ENCODE results near the gene MAGI2.

MAGI2 gene

DNA sequence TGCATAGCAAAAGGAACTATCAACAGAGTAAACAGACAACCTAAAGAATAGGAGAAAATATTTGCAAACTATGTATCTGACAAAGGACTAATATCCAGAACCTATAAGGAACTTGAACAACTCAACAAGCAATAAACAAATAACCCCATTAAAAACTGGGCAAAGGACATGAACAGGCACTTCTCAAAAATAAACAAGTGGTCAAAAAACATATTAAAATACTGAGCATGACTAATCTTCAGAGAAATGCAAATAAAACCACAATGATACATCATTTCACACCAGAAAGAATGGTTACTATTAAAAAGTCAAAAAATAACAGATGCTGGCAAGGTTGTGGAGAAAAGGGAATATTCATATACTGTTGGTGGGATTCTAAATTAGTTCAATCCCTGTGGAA lies 17.1 kb downstream of the MAGI2 start:
- Histone ChIP-seq H3K4me3 (ENCODE audit: low read length) (no peak overlapping the region), H3K36me3 (ENCODE audit: control insufficient read depth, low read depth, low read length) (no peaks in the 10 kb centered on the region), H3K9me3 (ENCODE audit: control insufficient read depth, low read depth, low read length) (no peaks in the 10 kb centered on the region), H3K9ac (ENCODE audit: low read length) (no peak overlapping the region), H3K4me1 (ENCODE audit: control insufficient read depth, low read depth, low read length) (no peaks in the 10 kb centered on the region), H3K27me3 (ENCODE audit: control insufficient read depth, insufficient read depth, low read length) (no peaks in the 10 kb centered on the region), H3K27ac (ENCODE audit: low read length) (no peak overlapping the region)

DNA sequence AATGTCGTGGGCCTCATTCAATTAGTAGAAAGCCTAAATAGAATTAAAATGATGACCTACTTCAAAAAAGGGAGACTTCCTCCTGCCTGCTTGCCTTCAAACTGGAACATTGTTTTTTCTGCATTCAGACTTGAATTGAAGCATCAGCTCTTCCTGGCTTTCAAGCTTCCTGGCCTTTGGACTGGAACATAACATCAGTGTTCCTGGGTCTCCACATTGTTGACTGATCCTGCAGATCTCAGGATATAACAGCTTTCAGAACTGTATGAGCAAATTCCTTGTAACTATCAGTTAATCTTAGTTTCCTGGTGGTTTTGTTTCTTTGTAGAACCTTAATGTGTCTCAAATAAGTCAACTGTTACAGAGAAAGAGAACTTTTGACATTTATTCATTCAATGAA lies 18.6 kb downstream of the MAGI2 start:
- H3K9ac ChIP-seq (ENCODE audit: low read length), result no peak overlapping the region
- no peak overlapping the region for H3K27ac ChIP-seq (ENCODE audit: low read length)

DNA sequence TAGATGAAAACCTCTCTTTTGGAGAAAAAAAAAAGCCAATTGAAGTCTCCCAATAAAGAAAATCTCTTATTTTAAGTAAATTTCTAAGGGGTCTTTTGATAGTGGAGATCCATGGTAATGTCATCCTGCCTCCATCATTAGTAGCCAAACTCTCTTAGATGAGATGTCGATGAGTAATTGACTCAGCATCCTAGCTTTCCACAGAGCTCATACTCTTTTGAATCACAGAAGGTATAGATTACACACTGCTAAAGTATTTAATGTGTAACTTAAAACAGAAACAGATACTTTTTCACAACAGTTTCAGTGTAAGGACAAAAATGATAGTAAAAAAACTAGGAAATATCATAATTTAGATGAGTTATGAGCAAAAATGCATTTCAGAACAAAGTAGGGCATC lies 19.4 kb downstream of the MAGI2 start:
- no peaks in the 10 kb centered on the region for H3K4me1 ChIP-seq (ENCODE audit: control insufficient read depth, low read depth, low read length)
- H3K27ac ChIP-seq (ENCODE audit: low read length), result no peak overlapping the region
- no peaks in the 10 kb centered on the region for H3K27me3 ChIP-seq (ENCODE audit: control insufficient read depth, insufficient read depth, low read length)
- no peak overlapping the region for H3K4me3 ChIP-seq (ENCODE audit: low read length)
- H3K36me3 ChIP-seq (ENCODE audit: control insufficient read depth, low read depth, low read length), result no peaks in the 10 kb centered on the region
- H3K9me3 ChIP-seq (ENCODE audit: control insufficient read depth, low read depth, low read length), result no peaks in the 10 kb centered on the region
- no peak overlapping the region for H3K9ac ChIP-seq (ENCODE audit: low read length)

More for the DNA sequence above, 18.6 kb downstream of the MAGI2 start:
- no peaks in the 10 kb centered on the region for H3K36me3 ChIP-seq (ENCODE audit: control insufficient read depth, low read depth, low read length)
- H3K9me3 ChIP-seq (ENCODE audit: control insufficient read depth, low read depth, low read length), result no peaks in the 10 kb centered on the region
- no peaks in the 10 kb centered on the region for H3K27me3 ChIP-seq (ENCODE audit: control insufficient read depth, insufficient read depth, low read length)
- no peak overlapping the region for H3K4me3 ChIP-seq (ENCODE audit: low read length)
- H3K4me1 ChIP-seq (ENCODE audit: control insufficient read depth, low read depth, low read length), result no peaks in the 10 kb centered on the region

DNA sequence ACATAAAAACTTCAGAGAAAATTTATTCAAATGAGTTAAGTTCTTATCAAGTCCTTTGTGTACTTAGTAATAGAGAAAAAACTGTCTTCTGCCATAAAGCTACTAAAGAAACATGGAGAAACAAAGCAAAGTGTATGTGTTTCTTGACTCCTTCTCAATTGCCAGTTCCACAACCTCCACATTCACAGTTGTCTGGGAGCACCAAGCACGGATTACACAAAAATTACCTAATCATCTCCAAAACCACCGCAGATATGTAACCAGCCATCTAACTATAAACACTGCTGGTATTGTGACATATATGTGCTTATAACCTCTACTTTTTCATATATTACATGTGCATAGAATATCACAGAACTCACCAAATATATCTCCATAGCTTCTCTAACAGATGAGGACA lies 23.1 kb downstream of the MAGI2 start:
- Histone ChIP-seq H3K36me3 (ENCODE audit: control insufficient read depth, low read depth, low read length) (no peaks in the 10 kb centered on the region), H3K4me1 (ENCODE audit: control insufficient read depth, low read depth, low read length) (no peaks in the 10 kb centered on the region), H3K27me3 (ENCODE audit: control insufficient read depth, insufficient read depth, low read length) (no peaks in the 10 kb centered on the region), H3K4me3 (ENCODE audit: low read length) (no peak overlapping the region), H3K9ac (ENCODE audit: low read length) (no peak overlapping the region), H3K27ac (ENCODE audit: low read length) (no peak overlapping the region), H3K9me3 (ENCODE audit: control insufficient read depth, low read depth, low read length) (no peaks in the 10 kb centered on the region)

DNA sequence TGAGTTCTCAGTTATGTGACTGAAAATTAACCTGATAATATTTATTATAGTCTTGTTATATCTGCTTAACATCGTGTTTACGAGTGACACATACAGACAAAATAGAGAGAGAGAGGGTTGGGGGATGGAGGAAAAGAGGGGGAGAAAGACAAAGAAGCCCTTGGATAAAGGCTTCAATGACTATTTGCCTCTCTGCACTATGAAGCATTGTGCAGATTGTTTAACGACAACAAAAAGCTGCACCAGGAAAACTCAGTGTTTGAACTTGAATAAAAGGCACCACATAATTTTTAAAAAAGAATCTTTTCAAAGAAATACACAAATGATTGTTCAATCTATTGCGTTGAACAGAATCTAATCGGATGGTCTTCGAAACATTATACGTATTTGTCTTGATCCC lies 27.8 kb downstream of the MAGI2 start:
- Histone ChIP-seq H3K4me1 (ENCODE audit: control insufficient read depth, low read depth, low read length) (no peaks in the 10 kb centered on the region), H3K27ac (ENCODE audit: low read length) (no peak overlapping the region), H3K9ac (ENCODE audit: low read length) (no peak overlapping the region), H3K36me3 (ENCODE audit: control insufficient read depth, low read depth, low read length) (no peaks in the 10 kb centered on the region), H3K4me3 (ENCODE audit: low read length) (no peak overlapping the region), H3K27me3 (ENCODE audit: control insufficient read depth, insufficient read depth, low read length) (no peaks in the 10 kb centered on the region), H3K9me3 (ENCODE audit: control insufficient read depth, low read depth, low read length) (no peaks in the 10 kb centered on the region)

DNA sequence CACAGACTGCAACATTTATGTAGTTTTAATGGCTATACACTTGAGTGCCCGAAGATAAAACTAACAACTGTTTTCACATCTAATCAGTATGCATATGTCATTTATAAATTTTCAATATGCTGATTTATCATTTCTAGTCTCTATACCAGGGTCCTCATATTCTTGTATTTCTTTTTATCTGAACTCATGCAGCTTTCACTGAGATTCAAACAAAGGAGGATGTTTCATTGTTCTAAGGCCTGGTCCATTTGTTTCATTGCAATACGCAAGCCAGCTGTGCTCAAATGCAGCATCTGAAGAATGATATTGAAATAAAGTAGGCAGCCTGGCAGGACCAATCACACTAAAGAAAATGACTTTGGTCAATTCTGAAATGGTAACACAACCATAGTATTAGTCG lies 31.7 kb downstream of the MAGI2 start:
- Histone ChIP-seq H3K4me1 (ENCODE audit: control insufficient read depth, low read depth, low read length) (no peaks in the 10 kb centered on the region), H3K9me3 (ENCODE audit: control insufficient read depth, low read depth, low read length) (no peaks in the 10 kb centered on the region), H3K36me3 (ENCODE audit: control insufficient read depth, low read depth, low read length) (no peaks in the 10 kb centered on the region), H3K9ac (ENCODE audit: low read length) (no peak overlapping the region), H3K4me3 (ENCODE audit: low read length) (no peak overlapping the region), H3K27me3 (ENCODE audit: control insufficient read depth, insufficient read depth, low read length) (no peaks in the 10 kb centered on the region), H3K27ac (ENCODE audit: low read length) (no peak overlapping the region)

DNA sequence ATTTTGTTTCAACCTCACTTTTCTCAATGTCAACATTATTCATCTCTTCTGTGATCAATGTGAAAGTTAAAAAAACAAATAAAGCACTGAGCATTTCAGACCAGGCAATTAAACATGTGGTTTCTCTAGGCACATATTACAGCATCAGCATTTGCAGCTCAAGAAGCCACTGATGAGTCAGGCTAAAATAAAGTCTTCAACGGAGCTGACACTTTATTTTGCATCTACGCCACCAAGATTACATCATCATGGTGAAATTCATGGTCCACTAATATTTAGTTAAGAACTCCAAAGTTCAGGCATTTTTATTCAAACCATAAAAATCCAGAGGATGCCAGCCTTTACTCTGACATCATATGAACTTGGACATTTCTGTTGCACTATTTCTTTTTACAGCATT lies 33.0 kb downstream of the MAGI2 start:
- H3K36me3 ChIP-seq (ENCODE audit: control insufficient read depth, low read depth, low read length), result no peaks in the 10 kb centered on the region
- H3K27ac ChIP-seq (ENCODE audit: low read length), result no peak overlapping the region
- no peaks in the 10 kb centered on the region for H3K9me3 ChIP-seq (ENCODE audit: control insufficient read depth, low read depth, low read length)
- no peaks in the 10 kb centered on the region for H3K4me1 ChIP-seq (ENCODE audit: control insufficient read depth, low read depth, low read length)
- no peak overlapping the region for H3K4me3 ChIP-seq (ENCODE audit: low read length)
- no peak overlapping the region for H3K9ac ChIP-seq (ENCODE audit: low read length)
- H3K27me3 ChIP-seq (ENCODE audit: control insufficient read depth, insufficient read depth, low read length), result no peaks in the 10 kb centered on the region

DNA sequence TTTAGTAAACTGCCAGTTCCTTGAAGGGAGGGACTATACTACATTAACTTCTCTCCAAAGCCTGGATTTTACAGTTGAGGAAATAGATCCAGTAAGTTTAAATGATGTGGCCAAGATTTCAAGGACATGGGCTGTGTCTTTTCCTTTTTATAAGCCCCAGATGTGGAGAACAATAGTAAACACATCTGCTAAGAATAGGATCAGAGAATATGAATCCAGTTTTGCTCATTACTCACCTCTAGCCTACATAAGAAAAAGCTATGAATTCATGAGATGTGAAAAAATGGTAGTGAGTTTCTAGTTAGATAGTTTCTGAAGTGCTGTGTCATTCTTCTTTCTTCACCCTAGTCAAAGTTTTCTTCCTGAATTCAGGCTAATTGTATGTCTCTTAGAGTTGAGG lies 38.6 kb downstream of the MAGI2 start:
- H3K9ac ChIP-seq (ENCODE audit: low read length), result no peak overlapping the region
- H3K27me3 ChIP-seq (ENCODE audit: control insufficient read depth, insufficient read depth, low read length), result no peaks in the 10 kb centered on the region
- H3K9me3 ChIP-seq (ENCODE audit: control insufficient read depth, low read depth, low read length), result no peaks in the 10 kb centered on the region
- H3K36me3 ChIP-seq (ENCODE audit: control insufficient read depth, low read depth, low read length), result no peaks in the 10 kb centered on the region
- no peaks in the 10 kb centered on the region for H3K4me1 ChIP-seq (ENCODE audit: control insufficient read depth, low read depth, low read length)
- no peak overlapping the region for H3K27ac ChIP-seq (ENCODE audit: low read length)
- H3K4me3 ChIP-seq (ENCODE audit: low read length), result no peak overlapping the region

DNA sequence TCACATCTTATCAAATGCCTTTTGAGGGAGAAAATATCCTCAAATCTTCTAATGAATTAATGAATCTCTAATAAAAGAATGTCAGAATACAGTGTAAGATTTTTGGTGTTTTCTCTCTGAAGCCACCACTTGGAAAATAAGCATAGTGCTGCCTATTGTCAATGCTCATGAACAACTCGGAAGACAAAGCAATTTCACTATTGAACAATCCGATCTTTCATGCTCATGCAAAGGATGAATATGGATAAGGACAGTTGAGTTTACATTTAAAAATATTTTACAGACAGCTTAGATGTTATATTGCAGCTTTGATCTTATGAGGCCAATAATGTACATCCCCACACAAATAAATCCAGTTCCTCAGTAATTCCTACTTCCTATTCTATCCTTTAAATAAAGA lies 40.6 kb downstream of the MAGI2 start:
- H3K36me3 ChIP-seq (ENCODE audit: control insufficient read depth, low read depth, low read length), result no peaks in the 10 kb centered on the region
- no peak overlapping the region for H3K4me3 ChIP-seq (ENCODE audit: low read length)

DNA sequence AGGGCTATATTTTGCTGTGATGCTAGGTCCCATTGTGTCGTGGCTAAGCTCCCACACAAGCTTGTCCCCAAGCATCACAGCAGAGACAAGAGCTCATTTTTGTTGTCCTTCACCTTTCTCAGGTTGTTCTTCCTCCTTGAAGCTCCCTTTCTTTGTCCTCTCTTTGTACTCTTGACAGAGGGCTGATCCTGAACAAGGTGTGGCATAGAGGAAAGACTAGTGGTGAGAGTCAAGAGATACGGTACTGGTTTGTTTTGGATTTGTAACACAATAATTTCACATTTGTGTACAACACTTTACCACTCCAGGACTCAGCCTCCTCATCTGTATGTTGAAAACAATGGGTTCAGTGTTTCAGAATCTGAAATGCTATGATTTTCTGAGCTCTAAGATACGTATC lies 41.0 kb downstream of the MAGI2 start:
- no peaks in the 10 kb centered on the region for H3K27me3 ChIP-seq (ENCODE audit: control insufficient read depth, insufficient read depth, low read length)
- H3K4me1 ChIP-seq (ENCODE audit: control insufficient read depth, low read depth, low read length), result no peaks in the 10 kb centered on the region
- H3K9me3 ChIP-seq (ENCODE audit: control insufficient read depth, low read depth, low read length), result no peaks in the 10 kb centered on the region
- no peak overlapping the region for H3K4me3 ChIP-seq (ENCODE audit: low read length)
- no peak overlapping the region for H3K27ac ChIP-seq (ENCODE audit: low read length)
- H3K9ac ChIP-seq (ENCODE audit: low read length), result no peak overlapping the region
- H3K36me3 ChIP-seq (ENCODE audit: control insufficient read depth, low read depth, low read length), result no peaks in the 10 kb centered on the region

More for the DNA sequence above, 40.6 kb downstream of the MAGI2 start:
- no peaks in the 10 kb centered on the region for H3K4me1 ChIP-seq (ENCODE audit: control insufficient read depth, low read depth, low read length)
- H3K27ac ChIP-seq (ENCODE audit: low read length), result no peak overlapping the region
- H3K9me3 ChIP-seq (ENCODE audit: control insufficient read depth, low read depth, low read length), result no peaks in the 10 kb centered on the region
- no peaks in the 10 kb centered on the region for H3K27me3 ChIP-seq (ENCODE audit: control insufficient read depth, insufficient read depth, low read length)
- H3K9ac ChIP-seq (ENCODE audit: low read length), result no peak overlapping the region

DNA sequence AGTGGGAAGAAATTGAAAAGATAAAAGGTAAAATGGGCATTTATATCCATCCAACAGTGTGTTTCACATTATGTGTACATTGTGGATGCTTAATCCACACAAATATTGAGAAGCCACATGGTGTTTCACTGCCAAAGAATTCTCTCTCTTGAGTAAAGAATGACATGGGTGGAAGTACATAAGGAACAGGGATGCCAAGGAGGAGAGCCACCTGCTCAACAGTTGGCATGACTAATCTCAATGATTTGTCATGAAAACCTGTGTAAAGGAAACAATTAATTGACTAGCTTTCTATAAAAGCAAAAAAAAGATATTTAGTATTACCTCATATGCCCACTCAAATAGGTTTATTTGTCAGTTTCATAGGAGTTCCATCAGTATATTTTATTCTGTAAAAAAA lies 43.1 kb downstream of the MAGI2 start:
- no peak overlapping the region for H3K27ac ChIP-seq (ENCODE audit: low read length)
- no peak overlapping the region for H3K4me3 ChIP-seq (ENCODE audit: low read length)
- no peak overlapping the region for H3K9ac ChIP-seq (ENCODE audit: low read length)
- no peaks in the 10 kb centered on the region for H3K36me3 ChIP-seq (ENCODE audit: control insufficient read depth, low read depth, low read length)
- H3K27me3 ChIP-seq (ENCODE audit: control insufficient read depth, insufficient read depth, low read length), result no peaks in the 10 kb centered on the region
- H3K9me3 ChIP-seq (ENCODE audit: control insufficient read depth, low read depth, low read length), result no peaks in the 10 kb centered on the region
- no peaks in the 10 kb centered on the region for H3K4me1 ChIP-seq (ENCODE audit: control insufficient read depth, low read depth, low read length)

DNA sequence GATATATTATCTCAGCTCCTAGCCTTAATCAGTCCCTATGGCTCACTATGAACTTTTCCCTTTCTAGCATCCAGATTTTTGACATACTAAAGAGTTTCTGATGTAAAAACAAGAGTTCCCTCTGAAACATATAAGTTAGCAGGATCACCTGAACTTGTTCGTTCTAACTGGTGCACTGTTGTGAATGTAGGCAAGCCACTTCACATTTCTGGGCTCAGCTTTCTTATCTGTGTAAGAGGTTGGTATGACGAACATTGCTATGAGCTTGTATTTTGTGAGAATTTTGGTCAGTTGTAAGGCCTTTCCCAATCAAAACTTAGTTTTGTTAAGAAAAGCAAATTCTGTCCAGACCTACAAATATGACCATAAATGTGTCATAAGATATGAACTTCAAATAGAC lies 46.1 kb downstream of the MAGI2 start:
- H3K9ac ChIP-seq (ENCODE audit: low read length), result no peak overlapping the region
- no peak overlapping the region for H3K4me3 ChIP-seq (ENCODE audit: low read length)
- H3K4me1 ChIP-seq (ENCODE audit: control insufficient read depth, low read depth, low read length), result no peaks in the 10 kb centered on the region
- no peaks in the 10 kb centered on the region for H3K36me3 ChIP-seq (ENCODE audit: control insufficient read depth, low read depth, low read length)
- no peaks in the 10 kb centered on the region for H3K27me3 ChIP-seq (ENCODE audit: control insufficient read depth, insufficient read depth, low read length)
- H3K9me3 ChIP-seq (ENCODE audit: control insufficient read depth, low read depth, low read length), result no peaks in the 10 kb centered on the region
- no peak overlapping the region for H3K27ac ChIP-seq (ENCODE audit: low read length)

Measured in iPS-18a (cell line).